ENCODE results near the gene RASEF. TPM values are rescaled to one million over a fixed set of nuclear protein-coding genes. Genes with fewer than 3 reads are reported as not detected.

The RASEF gene
- total RNA-seq, 1 donor from 2014 or later = 7.6 TPM

DNA sequence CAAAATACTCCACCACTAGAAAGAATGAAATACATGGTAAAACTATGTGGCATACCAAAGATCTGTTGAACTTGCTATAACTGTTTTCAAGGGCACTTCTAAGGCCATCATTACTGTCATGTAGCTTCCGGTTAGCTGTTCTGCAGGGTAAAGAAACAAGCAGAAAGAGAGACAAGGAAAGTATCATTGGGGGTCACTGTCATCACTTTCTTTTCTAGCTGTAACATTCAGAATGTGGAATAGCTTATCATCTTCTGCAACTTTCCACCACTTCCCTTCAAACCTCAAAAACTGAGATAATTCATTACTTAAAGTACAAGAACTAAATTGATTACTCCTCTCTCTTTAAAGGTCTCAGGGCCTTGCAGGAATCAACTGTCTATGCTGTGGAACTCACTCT lies 57.6 kb downstream of the RASEF start:
- no peaks in the 10 kb centered on the region for H3K36me3 ChIP-seq
- no peaks in the 10 kb centered on the region for H3K27me3 ChIP-seq
- no peaks in the 10 kb centered on the region for H3K9me3 ChIP-seq
- DNase-seq (ENCODE audit: extremely low spot score in 2 of 2) = no peak
- no peaks in the 10 kb centered on the region for H3K4me1 ChIP-seq
- intact Hi-C loops (cut with DNase I) = no loop called here
- H3K4me3 ChIP-seq = no peak overlapping the region
- TF ChIP-seq POLR2AphosphoS5 (IDR thresholded peaks at IDR 0.05; ENCODE audit: insufficient read depth in 1 of 2, low read depth in 1 of 2) (no peak), CTCF (IDR thresholded peaks at IDR 0.05) (no peak), POLR2A (IDR thresholded peaks at IDR 0.05) (no peak)
- H3K27ac ChIP-seq = no peak overlapping the region

GRCh38 chr9:83002329-83002728 lies 60.6 kb downstream of the RASEF start:
- no peaks in the 10 kb centered on the region for H3K9me3 ChIP-seq
- no peak overlapping the region for H3K27ac ChIP-seq
- no peaks in the 10 kb centered on the region for H3K27me3 ChIP-seq
- DNase-seq (ENCODE audit: extremely low spot score in 2 of 2) = no peak
- TF ChIP-seq CTCF (IDR thresholded peaks at IDR 0.05) = no peak
- intact Hi-C loops (cut with DNase I) = no loop called here
- H3K4me3 ChIP-seq = no peak overlapping the region
- H3K4me1 ChIP-seq = no peaks in the 10 kb centered on the region
- no peaks in the 10 kb centered on the region for H3K36me3 ChIP-seq

GRCh38 chr9:83000765-83001164 lies 62.2 kb downstream of the RASEF start:
- Histone ChIP-seq H3K27me3 (no peaks in the 10 kb centered on the region), H3K27ac (no peak overlapping the region), H3K4me1 (no peaks in the 10 kb centered on the region), H3K4me3 (no peak overlapping the region), H3K36me3 (no peaks in the 10 kb centered on the region), H3K9me3 (no peaks in the 10 kb centered on the region)
- TF ChIP-seq CTCF (IDR thresholded peaks at IDR 0.05) (no peak), POLR2AphosphoS5 (IDR thresholded peaks at IDR 0.05; ENCODE audit: insufficient read depth in 1 of 2, low read depth in 1 of 2) (no peak), POLR2A (IDR thresholded peaks at IDR 0.05) (no peak)
- intact Hi-C loops (cut with DNase I) = no loop called here
- no peak for DNase-seq (ENCODE audit: extremely low spot score in 2 of 2)

DNA sequence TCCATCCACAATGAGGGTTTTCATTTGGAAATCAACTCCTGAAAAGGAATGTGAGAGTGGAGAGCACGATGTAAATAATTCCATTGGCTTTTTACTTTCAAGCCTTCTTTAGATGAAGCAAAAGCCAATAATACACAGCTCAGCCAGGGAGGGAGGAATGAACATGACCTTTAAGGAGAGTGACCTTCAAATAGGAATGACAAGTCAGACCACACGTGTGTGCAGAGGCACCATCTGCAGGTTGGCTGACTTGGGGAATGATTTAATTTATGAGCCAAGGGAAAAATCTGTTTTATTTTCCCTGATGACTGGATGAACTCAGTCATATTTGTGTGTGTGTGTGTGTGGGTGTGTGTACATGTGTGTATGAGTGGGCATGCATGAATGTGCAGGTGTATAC lies 64.5 kb downstream of the RASEF start:
- no peak overlapping the region for H3K27ac ChIP-seq
- no peaks in the 10 kb centered on the region for H3K9me3 ChIP-seq

More for the DNA sequence above, 64.5 kb downstream of the RASEF start:
- H3K4me3 ChIP-seq = no peak overlapping the region
- no peak for DNase-seq (ENCODE audit: extremely low spot score in 2 of 2)
- TF ChIP-seq CTCF (IDR thresholded peaks at IDR 0.05) (no peak), POLR2A (IDR thresholded peaks at IDR 0.05) (no peak), POLR2AphosphoS5 (IDR thresholded peaks at IDR 0.05; ENCODE audit: insufficient read depth in 1 of 2, low read depth in 1 of 2) (no peak)
- H3K27me3 ChIP-seq = no peaks in the 10 kb centered on the region
- intact Hi-C loops (cut with DNase I) = no loop called here
- no peaks in the 10 kb centered on the region for H3K4me1 ChIP-seq
- H3K36me3 ChIP-seq = no peaks in the 10 kb centered on the region
